IMR-90 (cell line): Measurements from ENCODE around the gene ALKBH6. TPM values are rescaled to one million over a fixed set of nuclear protein-coding genes. Genes with fewer than 3 reads are reported as not detected.
A peak's percentile ranks its signal among the peaks of the same experiment; 100 is the strongest.

Source experiments
- ATAC-seq: fragments of 200-7000 bp; cut with Tn5 transposase; 2 replicates; pipeline ENCODE4 v1.9.1; 2020; ENCODE audit warnings: low read depth, mild to moderate bottlenecking, moderate library complexity
- BruUV-seq: library from RNA; stranded (reverse); fragments of 400-500 nt; replicated peaks from 2 replicates; lab custom pipeline; 2021; lab: Mats Ljungman, UMichigan
- CTCF ChIA-PET: fragments of 300-600 bp; formaldehyde crosslinking; extraction: SDS; loops from one replicate; lab custom pipeline; 2021; ENCODE audit warnings: antibody characterized with exemption; lab: Yijun Ruan, JAX
- POLR2A ChIA-PET: fragments of 300-600 bp; sonication (Branson Sonifier 250); formaldehyde crosslinking; loops from one replicate; lab custom pipeline; 2022; ENCODE audit warnings: antibody characterized with exemption; ENCODE audit not compliant: unreplicated experiment; lab: Charles Lee
- DNase-seq: peaks from one replicate; pipeline ENCODE4 v3.0.0; 2013
- H2AFZ ChIP-seq: replicated peaks from 2 replicates; pipeline ENCODE3; 2013; ENCODE audit warnings: low read length, mild to moderate bottlenecking; ENCODE audit not compliant: poor library complexity
- H2AK5ac ChIP-seq: 2 replicates; pipeline ENCODE4 v1.6.1; 2013; ENCODE audit warnings: low read depth, low read length, inconsistent platforms
- H2AK9ac ChIP-seq: replicated peaks from 2 replicates; pipeline ENCODE3; 2013; ENCODE audit warnings: mild to moderate bottlenecking, low read depth, low read length, moderate library complexity; ENCODE audit not compliant: poor library complexity
- H2BK120ac ChIP-seq: 2 replicates; pipeline ENCODE4 v1.6.1; 2013; ENCODE audit warnings: low read depth, low read length, inconsistent platforms
- H2BK15ac ChIP-seq: 3 replicates; pipeline ENCODE4 v1.6.1; 2013; ENCODE audit warnings: low read depth, low read length, inconsistent platforms
- H2BK20ac ChIP-seq: 2 replicates; pipeline ENCODE4 v1.6.1; 2013; ENCODE audit warnings: low read depth, mild to moderate bottlenecking, inconsistent platforms, low read length, moderate library complexity
- H2BK5ac ChIP-seq: 2 replicates; pipeline ENCODE4 v1.6.1; 2013; ENCODE audit warnings: mild to moderate bottlenecking, low read depth, low read length, inconsistent platforms; ENCODE audit not compliant: poor library complexity, severe bottlenecking
- H3K14ac ChIP-seq: replicated peaks from 2 replicates; pipeline ENCODE4 v1.6.1; 2013; ENCODE audit warnings: low read depth, low read length, inconsistent platforms
- H3K18ac ChIP-seq: 2 replicates; pipeline ENCODE4 v1.6.1; 2013; ENCODE audit warnings: low read depth, low read length, control low read depth
- H3K23ac ChIP-seq: 2 replicates; pipeline ENCODE4 v1.6.1; 2013; ENCODE audit warnings: low read depth, low read length, inconsistent platforms
- H3K27ac ChIP-seq: 2 replicates; pipeline ENCODE4 v1.5.1; 2013; ENCODE audit warnings: mild to moderate bottlenecking, control low read depth, low read length; ENCODE audit not compliant: insufficient read depth
- H3K27me3 ChIP-seq: 2 replicates; pipeline ENCODE4 v1.6.1; 2013; ENCODE audit warnings: low read length; ENCODE audit not compliant: control insufficient read depth, insufficient read depth
- H3K36me3 ChIP-seq: 2 replicates; pipeline ENCODE4 v1.6.1; 2013; ENCODE audit warnings: low read length, mixed read lengths; ENCODE audit not compliant: control insufficient read depth, insufficient read depth
- H3K4ac ChIP-seq: 2 replicates; pipeline ENCODE4 v1.6.1; 2013; ENCODE audit warnings: low read depth, low read length, inconsistent platforms
- H3K4me1 ChIP-seq: 2 replicates; pipeline ENCODE4 v1.6.1; 2013; ENCODE audit warnings: low read length, mixed read lengths; ENCODE audit not compliant: control insufficient read depth, insufficient read depth
- H3K4me2 ChIP-seq: 2 replicates; pipeline ENCODE4 v1.6.1; 2013; ENCODE audit warnings: low read depth, mild to moderate bottlenecking, control low read depth, low read length, moderate library complexity
- H3K4me3 ChIP-seq: 2 replicates; pipeline ENCODE4 v1.5.1; 2013; ENCODE audit warnings: low read depth, mild to moderate bottlenecking, control low read depth, low read length, moderate library complexity; ENCODE audit not compliant: insufficient read depth
- H3K56ac ChIP-seq: 2 replicates; pipeline ENCODE4 v1.6.1; 2013; ENCODE audit warnings: low read length, inconsistent platforms; ENCODE audit not compliant: insufficient read depth; ENCODE audit errors: extremely low read depth
- H3K79me1 ChIP-seq, 2 experiments: 2 replicates each; pipeline ENCODE4 v1.6.1; 2013; ENCODE audit warnings: low read length in 2 of 2, inconsistent platforms in 1 of 2, low read depth in 1 of 2
- H3K9ac ChIP-seq: 2 replicates; pipeline ENCODE4 v1.6.1; 2013; ENCODE audit warnings: low read depth, low read length, control low read depth
- H3K9me1 ChIP-seq: 2 replicates; pipeline ENCODE4 v1.6.1; 2013; ENCODE audit warnings: low read length, inconsistent platforms; ENCODE audit not compliant: insufficient read depth
- H3K9me3 ChIP-seq: 2 replicates; pipeline ENCODE4 v1.6.1; 2013; ENCODE audit warnings: low read length; ENCODE audit not compliant: control insufficient read depth, insufficient read depth
- H4K20me1 ChIP-seq: 2 replicates; pipeline ENCODE4 v1.6.1; 2013; ENCODE audit warnings: low read length, inconsistent platforms; ENCODE audit not compliant: insufficient read depth
- H4K5ac ChIP-seq: 2 replicates; pipeline ENCODE4 v1.6.1; 2013; ENCODE audit warnings: mild to moderate bottlenecking, low read depth, low read length, control low read depth
- H4K8ac ChIP-seq, 2 experiments: 2 replicates each; pipeline ENCODE4 v1.6.1; 2013; ENCODE audit warnings: low read depth in 2 of 2, low read length in 2 of 2, control low read depth in 1 of 2, inconsistent platforms in 1 of 2
- H4K91ac ChIP-seq: 2 replicates; pipeline ENCODE4 v1.6.1; 2013; ENCODE audit warnings: low read depth, low read length, inconsistent platforms; ENCODE audit not compliant: insufficient read depth
- MXI1 ChIP-seq: IDR thresholded peaks from 2 replicates; pipeline ENCODE4 v1.6.1; 2012; ENCODE audit warnings: low read depth, mild to moderate bottlenecking, low read length, moderate library complexity, borderline replicate concordance
- WGBS, 2 experiments: methylation state at CpG; one replicate each; pipeline versions ENCODE4 v1.1.5 to v1.1.7; 2013; ENCODE audit warnings: missing lambda C conversion rate in 2 of 2; ENCODE audit not compliant: insufficient read length in 1 of 2; ENCODE audit errors: extremely low coverage in 2 of 2; 5-methylcytosine and 5-hydroxymethylcytosine counted together
- dilution Hi-C: fragments of 300-500 bp; cut with HindIII; formaldehyde crosslinking; loops from one replicate; pipeline ENCODE4 v1.14.3; 2018; ENCODE audit warnings: low sequenced_read_pairs; ENCODE audit not compliant: unreplicated experiment
- in situ Hi-C: fragments of 300-500 bp; cut with MboI; formaldehyde crosslinking; loops from 3 replicates; pipeline ENCODE4 v1.14.3; 2019; ENCODE audit warnings: low sequenced_read_pairs, inconsistent platforms, mixed read lengths
- intact Hi-C: fragments of 100-400 bp; cut with micrococcal nuclease; formaldehyde crosslinking; loops from 2 replicates; pipeline ENCODE4 v1.10.0; 2022
- polyA plus RNA-seq, 3 experiments: library from polyadenylated mRNA; depleted of rRNA; stranded (reverse); fragments of >200 nt; gene quantifications; 2 replicates each; pipeline ENCODE4 v1.2.3, GENCODE V29; 2012; ENCODE audit warnings: low replicate concordance in 1 of 3
- total RNA-seq: library from RNA; depleted of rRNA; stranded (reverse); fragments of >200 nt; gene quantifications from 2 replicates; pipeline ENCODE4 v1.2.3, GENCODE V29; 2012
- TF ChIP-seq, protein P1 (sequence below): conservative IDR thresholded peaks from 2 replicates; pipeline ENCODE4 v1.5.1; 2012; ENCODE audit warnings: mild to moderate bottlenecking, low read depth, low read length, improper control_type of control experiment

The ALKBH6 gene
- total and polyA plus RNA-seq, 2 of the 4 experiments (the other 2 are of a cell fraction): 12.9 to 38.7 TPM

DNA sequence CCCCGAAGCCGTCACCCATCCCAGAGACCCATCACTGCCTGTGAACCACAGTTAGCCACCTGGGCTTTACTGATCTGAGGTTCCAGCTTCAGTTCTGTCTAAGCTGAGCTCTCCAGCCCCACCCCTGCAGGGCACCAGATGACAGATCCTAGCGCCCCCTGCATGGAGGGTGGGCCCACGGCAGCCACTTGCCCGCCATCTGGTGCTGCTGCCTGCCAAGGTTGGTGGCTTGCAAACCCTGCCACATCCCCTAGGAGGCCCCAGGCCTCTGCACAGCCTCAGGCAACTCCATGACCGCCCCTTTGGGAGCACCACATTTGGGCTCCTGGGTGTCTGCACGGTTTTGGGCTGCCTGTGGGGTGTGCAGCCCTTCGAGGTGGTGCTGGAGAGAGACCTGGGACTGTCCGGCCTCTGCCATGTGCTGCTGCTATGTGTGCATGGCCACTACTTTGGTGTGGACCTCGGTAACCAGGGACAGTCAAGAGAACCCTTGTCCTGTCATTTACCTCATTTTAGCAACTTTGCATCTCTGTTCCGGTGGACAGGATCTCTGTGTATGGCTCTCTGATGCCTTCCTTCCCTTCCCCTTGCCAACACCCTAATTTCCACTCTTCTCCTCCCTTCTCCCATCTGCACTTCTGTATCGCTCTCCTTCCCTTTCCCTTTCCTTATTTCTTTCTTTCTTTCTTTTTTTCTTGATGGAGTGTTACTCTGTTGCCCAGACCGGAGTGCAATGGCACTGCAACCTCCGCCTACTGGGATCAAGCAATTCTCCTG lies 36.4 kb downstream of the ALKBH6 start:
- Histone ChIP-seq H2BK120ac (no peak overlapping the region), H2AK5ac (no peak overlapping the region), H3K9ac (no peak overlapping the region), H3K79me1 (no peaks in the 10 kb centered on the region), H4K20me1 (no peaks in the 10 kb centered on the region), H3K23ac (no peak overlapping the region), H3K27ac (no peak overlapping the region), H4K8ac (no peak overlapping the region), H3K36me3 (no peaks in the 10 kb centered on the region), H2BK5ac (no peak overlapping the region), H3K9me1 (no peaks in the 10 kb centered on the region), H3K27me3 (peaks cover 13% of the 10 kb centered on the region), H4K91ac (no peak overlapping the region), H2BK15ac (no peak overlapping the region), H3K9me3 (no peaks in the 10 kb centered on the region), H3K4me2 (no peak overlapping the region), H4K5ac (no peak overlapping the region), H3K4me3 (no peak overlapping the region), H2BK20ac (no peak overlapping the region), H3K4me1 (no peaks in the 10 kb centered on the region), H3K18ac (no peak overlapping the region), H2AFZ (no peak overlapping the region), H3K14ac (no peak overlapping the region), H3K56ac (no peak overlapping the region), H3K4ac (no peak overlapping the region), H2AK9ac (no peak overlapping the region)
- CTCF ChIA-PET: no interaction called here
- no peak for DNase-seq
- dilution Hi-C loops: no loop called here
- WGBS, 2 experiments: 60% methylated on average over 3 of the region's 14 CpGs; no CpG with 5 or more reads in 1 of the 2 experiments
- intact Hi-C loops: no loop called here
- ATAC-seq: no peak
- no TSS peak for BruUV-seq
- TF ChIP-seq, protein P1, sequence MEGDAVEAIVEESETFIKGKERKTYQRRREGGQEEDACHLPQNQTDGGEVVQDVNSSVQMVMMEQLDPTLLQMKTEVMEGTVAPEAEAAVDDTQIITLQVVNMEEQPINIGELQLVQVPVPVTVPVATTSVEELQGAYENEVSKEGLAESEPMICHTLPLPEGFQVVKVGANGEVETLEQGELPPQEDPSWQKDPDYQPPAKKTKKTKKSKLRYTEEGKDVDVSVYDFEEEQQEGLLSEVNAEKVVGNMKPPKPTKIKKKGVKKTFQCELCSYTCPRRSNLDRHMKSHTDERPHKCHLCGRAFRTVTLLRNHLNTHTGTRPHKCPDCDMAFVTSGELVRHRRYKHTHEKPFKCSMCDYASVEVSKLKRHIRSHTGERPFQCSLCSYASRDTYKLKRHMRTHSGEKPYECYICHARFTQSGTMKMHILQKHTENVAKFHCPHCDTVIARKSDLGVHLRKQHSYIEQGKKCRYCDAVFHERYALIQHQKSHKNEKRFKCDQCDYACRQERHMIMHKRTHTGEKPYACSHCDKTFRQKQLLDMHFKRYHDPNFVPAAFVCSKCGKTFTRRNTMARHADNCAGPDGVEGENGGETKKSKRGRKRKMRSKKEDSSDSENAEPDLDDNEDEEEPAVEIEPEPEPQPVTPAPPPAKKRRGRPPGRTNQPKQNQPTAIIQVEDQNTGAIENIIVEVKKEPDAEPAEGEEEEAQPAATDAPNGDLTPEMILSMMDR: 0 out of 2 replicates have a peak, but pooled peaks have one; percentile 10
- no peak for TF ChIP-seq MXI1
- POLR2A ChIA-PET: no interaction called here
- in situ Hi-C loops: no loop called here
